ENCODE measurements around the gene KIRREL1. TPM values are rescaled to one million over a fixed set of nuclear protein-coding genes. Genes with fewer than 3 reads are reported as not detected.

The KIRREL1 gene
- total and polyA plus RNA-seq, 2 donors from 2014 or later: 13.7 to 54.9 TPM

- Histone ChIP-seq H3K4me3 (ENCODE audit: low read length in 3 of 3) (no peak overlapping the region), H3K9me3 (ENCODE audit: control insufficient read depth in 2 of 3, insufficient read depth in 1 of 3, low read length in 3 of 3) (no peaks in the 10 kb centered on the region), H3K36me3 (ENCODE audit: control insufficient read depth in 2 of 3, insufficient read depth in 3 of 3, low read length in 3 of 3) (no peaks in the 10 kb centered on the region), H3K9ac (ENCODE audit: low read length in 3 of 3) (no peak overlapping the region), H3K27me3 (ENCODE audit: control insufficient read depth, insufficient read depth, low read length) (no peaks in the 10 kb centered on the region), H3K27ac (ENCODE audit: low read depth in 2 of 2, low read length in 2 of 2) (no peak overlapping the region), H3K4me1 (ENCODE audit: control insufficient read depth in 2 of 3, insufficient read depth in 2 of 3, low read depth in 1 of 3, low read length in 3 of 3) (peaks cover 0 to 7% (median 0%) of the 10 kb centered on the region in 3 donors)
- TF ChIP-seq CTCF (IDR thresholded peaks at IDR 0.05; ENCODE audit: borderline replicate concordance, extremely low read depth, insufficient read depth): peak; percentile 27
- intact Hi-C loops (cut with DNase I): no loop called here
- DNase-seq: peak in 4 of 5 donors; percentile 72 to 85 (median 80)
- FAIRE-seq: no peak
These were observed 124.6 kb downstream of the KIRREL1 start for GRCh38 chr1:158117854-158118704.

- Histone ChIP-seq H3K9me3 (ENCODE audit: control insufficient read depth in 2 of 3, insufficient read depth in 1 of 3, low read length in 3 of 3) (no peaks in the 10 kb centered on the region), H3K36me3 (ENCODE audit: control insufficient read depth in 2 of 3, insufficient read depth in 3 of 3, low read length in 3 of 3) (no peaks in the 10 kb centered on the region), H3K27me3 (ENCODE audit: control insufficient read depth, insufficient read depth, low read length) (no peaks in the 10 kb centered on the region), H3K4me1 (ENCODE audit: control insufficient read depth in 2 of 3, insufficient read depth in 2 of 3, low read depth in 1 of 3, low read length in 3 of 3) (peaks cover 0 to 7% (median 0%) of the 10 kb centered on the region in 3 donors), H3K4me3 (ENCODE audit: low read length in 3 of 3) (no peak overlapping the region), H3K9ac (ENCODE audit: low read length in 3 of 3) (no peak overlapping the region), H3K27ac (ENCODE audit: low read depth in 2 of 2, low read length in 2 of 2) (no peak overlapping the region)
- DNase-seq (no peak), FAIRE-seq (no peak)
- TF ChIP-seq CTCF (IDR thresholded peaks at IDR 0.05; ENCODE audit: borderline replicate concordance, extremely low read depth, insufficient read depth): no peak
- intact Hi-C loops (cut with DNase I): no loop called here
These were observed 125.4 kb downstream of the KIRREL1 start for GRCh38 chr1:158118713-158119402.

GRCh38 chr1:158119976-158120653 lies 126.7 kb downstream of the KIRREL1 start:
- Histone ChIP-seq H3K9ac (ENCODE audit: low read length in 3 of 3) (no peak overlapping the region), H3K4me3 (ENCODE audit: low read length in 3 of 3) (no peak overlapping the region), H3K27ac (ENCODE audit: low read depth in 2 of 2, low read length in 2 of 2) (no peak overlapping the region), H3K4me1 (ENCODE audit: control insufficient read depth in 2 of 3, insufficient read depth in 2 of 3, low read depth in 1 of 3, low read length in 3 of 3) (peaks cover 0 to 10% (median 4%) of the 10 kb centered on the region in 3 donors), H3K36me3 (ENCODE audit: control insufficient read depth in 2 of 3, insufficient read depth in 3 of 3, low read length in 3 of 3) (no peaks in the 10 kb centered on the region), H3K27me3 (ENCODE audit: control insufficient read depth, insufficient read depth, low read length) (no peaks in the 10 kb centered on the region), H3K9me3 (ENCODE audit: control insufficient read depth in 2 of 3, insufficient read depth in 1 of 3, low read length in 3 of 3) (no peaks in the 10 kb centered on the region)
- DNase-seq: peak in 1 of 5 donors; percentile 51
- intact Hi-C loops (cut with DNase I): loop anchor here (5.0 kb wide), 1 partner anchor 143 kb away; no protein-coding TSS in a partner anchor
- TF ChIP-seq CTCF (IDR thresholded peaks at IDR 0.05; ENCODE audit: borderline replicate concordance, extremely low read depth, insufficient read depth): no peak
- FAIRE-seq: no peak

All from kidney (tissue), 14 donors.